HEK293 (cell line): ENCODE data around the gene TTR.

Source experiments
- CTCF ChIP-seq: fragments of 450-650 bp; formaldehyde crosslinking; IDR thresholded peaks from 2 replicates; pipeline ENCODE4 v1.5.1; 2016; ENCODE audit warnings: missing biosample characterization, missing genetic modification characterization
- PBX3 ChIP-seq: sonication (generic); formaldehyde crosslinking; IDR thresholded peaks from 2 replicates; pipeline ENCODE4 v1.8.1; 2022; ENCODE audit warnings: mild to moderate bottlenecking, moderate library complexity, missing genetic modification reagents
- REST ChIP-seq: fragments of 450-650 bp; formaldehyde crosslinking; IDR thresholded peaks from 2 replicates; pipeline ENCODE4 v1.5.1; 2016; ENCODE audit warnings: missing biosample characterization, missing genetic modification characterization
- ZBTB1 ChIP-seq: fragments of 450-650 bp; formaldehyde crosslinking; IDR thresholded peaks from 2 replicates; pipeline ENCODE4 v1.5.1; 2016; ENCODE audit warnings: missing biosample characterization, missing genetic modification characterization
- ZNF2 ChIP-seq: fragments of 450-650 bp; formaldehyde crosslinking; IDR thresholded peaks from 2 replicates; pipeline ENCODE4 v1.5.1; 2016; ENCODE audit warnings: missing biosample characterization, missing genetic modification characterization
- ZNF292 ChIP-seq: fragments of 450-650 bp; formaldehyde crosslinking; IDR thresholded peaks from 2 replicates; pipeline ENCODE4 v1.5.1; 2016; ENCODE audit warnings: low read depth, missing biosample characterization, missing genetic modification characterization, borderline replicate concordance
- ZNF548 ChIP-seq: fragments of 450-650 bp; formaldehyde crosslinking; IDR thresholded peaks from 2 replicates; pipeline ENCODE4 v1.5.1; 2016; ENCODE audit warnings: missing biosample characterization, missing genetic modification characterization
- ZNF571 ChIP-seq: fragments of 450-650 bp; formaldehyde crosslinking; IDR thresholded peaks from 2 replicates; pipeline ENCODE4 v1.5.0; 2017; ENCODE audit warnings: missing biosample characterization, missing genetic modification characterization
- ZNF837 ChIP-seq: fragments of 450-650 bp; formaldehyde crosslinking; IDR thresholded peaks from 2 replicates; pipeline ENCODE4 v1.5.1; 2016; ENCODE audit warnings: missing biosample characterization, missing genetic modification characterization

GRCh38 chr18:31551883-31552282 is 39.8 kb upstream of the TTR start:
- no peak for TF ChIP-seq ZNF837 (tag by site-specific recombination)
- TF ChIP-seq ZNF292 (tag by site-specific recombination), result no peak
- no peak for TF ChIP-seq CTCF (tag by site-specific recombination)
- no peak for TF ChIP-seq ZBTB1 (tag by site-specific recombination)
- no peak for TF ChIP-seq ZNF548
- TF ChIP-seq REST (tag by site-specific recombination), result no peak
- TF ChIP-seq ZNF571 (tag by site-specific recombination), result no peak
- TF ChIP-seq PBX3 (CRISPR knock-in tag), result no peak
- no peak for TF ChIP-seq ZNF2 (tag by site-specific recombination)
